Heart right ventricle (tissue), 16 donors: ENCODE data around the gene AK6. TPM values are rescaled to one million over a fixed set of nuclear protein-coding genes. Genes with fewer than 3 reads are reported as not detected.

ENCODE experiments used
- ATAC-seq, 8 donors: fragments of 200-7000 bp; cut with Tn5 transposase; one replicate each; pipeline ENCODE4 v1.9.1; 2020; ENCODE audit warnings: mild to moderate bottlenecking in 8 of 8, moderate library complexity in 8 of 8, moderate number of reproducible peaks in 1 of 8
- DNase-seq, 2 donors: peaks; one replicate each; pipeline ENCODE4 v3.0.0-alpha.2; 2020
- H3K27ac ChIP-seq, 10 donors: fragments of 200-600 bp; sonication (generic) in 2 of 10; one replicate each; pipeline versions ENCODE4 v1.5.0 to v1.8.0; 2020 to 2022; ENCODE audit warnings: mild to moderate bottlenecking in 3 of 10
- H3K27me3 ChIP-seq, 7 donors: fragments of 200-600 bp; one replicate each; pipeline ENCODE4 v1.8.0; 2021 to 2022; ENCODE audit warnings: mild to moderate bottlenecking in 2 of 7
- H3K36me3 ChIP-seq, 9 donors: fragments of 200-600 bp; sonication (generic) in 1 of 9; one replicate each; pipeline versions ENCODE4 v1.5.0 to v1.8.0; 2020 to 2022; ENCODE audit warnings: mild to moderate bottlenecking in 2 of 9
- H3K4me1 ChIP-seq, 9 donors: fragments of 200-600 bp; sonication (generic) in 1 of 9; one replicate each; pipeline versions ENCODE4 v1.5.0 to v1.8.0; 2020 to 2022; ENCODE audit warnings: mild to moderate bottlenecking in 4 of 9
- H3K4me3 ChIP-seq, 10 donors: fragments of 200-600 bp; sonication (generic) in 2 of 10; one replicate each; pipeline versions ENCODE4 v1.5.0 to v1.8.0; 2020 to 2022; ENCODE audit warnings: mild to moderate bottlenecking in 7 of 10, moderate library complexity in 2 of 10
- H3K9me3 ChIP-seq, 11 donors: fragments of 200-600 bp in 10 of 11; sonication (generic) in 2 of 11; one replicate each; pipeline versions ENCODE4 v1.5.0 to v1.8.0; 2013 to 2022; ENCODE audit warnings: mild to moderate bottlenecking in 2 of 11, control low read depth in 1 of 11, moderate library complexity in 1 of 11
- CTCF ChIP-seq, 9 donors: fragments of 200-600 bp; sonication (generic) in 2 of 9; IDR thresholded peaks; one replicate each; pipeline versions ENCODE4 v1.5.0 to v1.8.0; 2021 to 2022; ENCODE audit warnings: antibody characterized with exemption in 9 of 9, mild to moderate bottlenecking in 5 of 9, moderate library complexity in 1 of 9
- WGBS, 2 donors: extraction: QIAGEN DNeasy Blood & Tissue Kit; methylation state at CpG; one replicate each; pipeline ENCODE4 v1.1.7; 2013; ENCODE audit warnings: inconsistent platforms in 1 of 2; 5-methylcytosine and 5-hydroxymethylcytosine counted together
- intact Hi-C, 10 donors: fragments of 100-400 bp; cut with DNase I; formaldehyde crosslinking; loops; one replicate each; pipeline versions ENCODE4 v1.11.1 to v1.14.2; 2022
- polyA plus RNA-seq, 2 donors: library from polyadenylated mRNA; stranded (reverse); fragments of 200-250 nt; gene quantifications; one replicate each; pipeline ENCODE4 v1.2.3, GENCODE V29; 2013
- total RNA-seq, 10 donors: library from RNA; stranded (reverse); fragmentation: NEBNext Ultra II Directional in 3 of 10; extraction: Animal tissue kit (Norgen Biotek cat#: 25700) in 3 of 10; gene quantifications; one replicate each; pipeline versions ENCODE4 v1.2.1 to v1.2.4, GENCODE V29; 2021 to 2023
- donor health status: Arrhythmogenic right ventricular cardiomyopathy.
- donor health status: ischemic (EF 13 %, LVEDD 7.1; RV severe dilation, severe dysfunction).
- donor health status: healthy with polysubstance abuse.
- donor health status: DM: no; HTN: yes; CAD: no.
- donor health status: DM: no; HTN: no; CAD: no.
- donor health status: ischemic (EF 25% LVEDD 6.9; RV normal size, moderate dysfunction).
- donor health status: ischemic (EF 25% LVEDD 5.7; RV mildly dilated, moderate dysfunction).
- donor health status: healthy.
- donor health status: DM: yes; HTN: yes; CAD: no.
- donor health status: Ischemic cardiomyopathy.
- donor health status: ischemic (EF 35%, LVEDD 5.7; RV mildly dilated, moderate dysfunction).
- donor health status: nonischemic (EF 11% LVEDD 7.7; RV severe dilation, severe dysfunction).
- donor health status: DM: yes; HTN: yes; CAD: no.
- donor health status: PGD.
- donor health status: ischemic (EF 29% LVEDD 5.4; RV normal size, mild dysfunction).
- donor health status: nonischemic (EF 23%, LVEDD 6.1; RV moderate dilation, normal function).

The AK6 gene
- total and polyA plus RNA-seq, 12 donors, result 20.8 to 65.6 (median 33.0) TPM

GRCh38 chr5:69359699-69360098, 9.6 kb downstream of the AK6 start:
- Histone ChIP-seq H3K27ac (no peak overlapping the region), H3K4me3 (no peak overlapping the region), H3K4me1 (peaks cover 0 to 6% (median 0%) of the 10 kb centered on the region in 9 donors), H3K36me3 (peaks cover 0 to 65% (median 6%) of the 10 kb centered on the region in 9 donors), H3K27me3 (no peaks in the 10 kb centered on the region), H3K9me3 (no peaks in the 10 kb centered on the region)
- DNase-seq, result no peak
- no peak for TF ChIP-seq CTCF (IDR thresholded peaks at IDR 0.05)
- ATAC-seq, result no peak
- WGBS, 2 donors, result 51 to 66% methylated on average over 3 of the region's 3 CpGs
- intact Hi-C loops, result loop anchor here in 4 of 10 donors (10.0 kb wide), 2 partner anchors 125 to 265 kb away; partner anchors contain the start of genes CDK7 (in 2 of the 4) and SLC30A5 (in 2 of the 4)

GRCh38 chr5:69350664-69351063, 18.7 kb downstream of the AK6 start:
- Histone ChIP-seq H3K27ac (no peak overlapping the region), H3K36me3 (peaks cover 0 to 64% (median 15%) of the 10 kb centered on the region in 9 donors), H3K4me1 (no peaks in the 10 kb centered on the region), H3K9me3 (no peaks in the 10 kb centered on the region), H3K4me3 (no peak overlapping the region), H3K27me3 (no peaks in the 10 kb centered on the region)
- intact Hi-C loops, result no loop called here
- TF ChIP-seq CTCF (IDR thresholded peaks at IDR 0.05), result no peak
- DNase-seq, result no peak
- ATAC-seq, result no peak

GRCh38 chr5:69343083-69343482, 26.2 kb downstream of the AK6 start:
- Histone ChIP-seq H3K9me3 (no peaks in the 10 kb centered on the region), H3K4me1 (no peaks in the 10 kb centered on the region), H3K36me3 (peaks cover 0 to 4% (median 0%) of the 10 kb centered on the region in 9 donors), H3K27ac (no peak overlapping the region), H3K4me3 (no peak overlapping the region), H3K27me3 (no peaks in the 10 kb centered on the region)
- TF ChIP-seq CTCF (IDR thresholded peaks at IDR 0.05), result no peak
- WGBS, 2 donors, result 56 to 81% methylated on average over 1 of the region's 1 CpG
- ATAC-seq (no peak), DNase-seq (no peak)
- intact Hi-C loops, result no loop called here

GRCh38 chr5:69341520-69342161, 27.7 kb downstream of the AK6 start:
- Histone ChIP-seq H3K9me3 (no peaks in the 10 kb centered on the region), H3K27ac (no peak overlapping the region), H3K4me1 (no peaks in the 10 kb centered on the region), H3K36me3 (no peaks in the 10 kb centered on the region), H3K4me3 (no peak overlapping the region), H3K27me3 (no peaks in the 10 kb centered on the region)
- TF ChIP-seq CTCF (IDR thresholded peaks at IDR 0.05), result no peak
- ATAC-seq (no peak), DNase-seq (no peak)
- intact Hi-C loops, result no loop called here
- WGBS, 2 donors, result 91 to 93% methylated on average over 4 of the region's 4 CpGs
